Sigmoid colon (tissue), 7 donors: ENCODE measurements around the gene JAM3. TPM values are rescaled to one million over a fixed set of nuclear protein-coding genes. Genes with fewer than 3 reads are reported as not detected.

ENCODE experiments used
- DNase-seq: peaks from one replicate; pipeline ENCODE4 v3.0.0-alpha.2; 2019
- H3K27ac ChIP-seq, 4 donors: fragments of 200-600 bp; sonication (generic); one replicate each; pipeline ENCODE4 v1.5.1; 2016 to 2019; ENCODE audit warnings: mild to moderate bottlenecking in 1 of 4
- H3K27me3 ChIP-seq, 3 donors: fragments of 200-600 bp; sonication (generic); one replicate each; pipeline ENCODE4 v1.5.1; 2019; ENCODE audit warnings: mild to moderate bottlenecking in 1 of 3
- H3K36me3 ChIP-seq, 4 donors: fragments of 200-600 bp; sonication (generic); one replicate each; pipeline ENCODE4 v1.5.1; 2016 to 2019
- H3K4me1 ChIP-seq, 4 donors: fragments of 200-600 bp; sonication (generic); one replicate each; pipeline ENCODE4 v1.5.1; 2017 to 2019
- H3K4me3 ChIP-seq, 4 donors: fragments of 200-600 bp; sonication (generic); one replicate each; pipeline ENCODE4 v1.5.1; 2017 to 2019; ENCODE audit warnings: mild to moderate bottlenecking in 2 of 4, moderate library complexity in 1 of 4
- H3K9me3 ChIP-seq, 4 donors: fragments of 200-600 bp in 3 of 4; sonication (generic) in 3 of 4; one replicate each; pipeline versions ENCODE4 v1.5.1 to v1.6.1; 2013 to 2019
- CTCF ChIP-seq, 4 experiments: fragments of 450-650 bp in 3 of 4; fragments of 200-600 bp in 1 of 4; IDR thresholded peaks; one replicate each; pipeline ENCODE4 v1.5.1; 2016 to 2019; ENCODE audit warnings: antibody characterized with exemption in 4 of 4, mild to moderate bottlenecking in 3 of 4, moderate library complexity in 2 of 4
- EP300 ChIP-seq, 4 donors: sonication (generic); formaldehyde crosslinking; IDR thresholded peaks; one replicate each; pipeline ENCODE4 v1.6.1; 2017; ENCODE audit warnings: antibody characterized with exemption in 4 of 4
- POLR2A ChIP-seq, 2 donors: fragments of 450-650 bp; IDR thresholded peaks; one replicate each; pipeline ENCODE4 v1.6.1; 2016; ENCODE audit warnings: antibody characterized with exemption in 2 of 2, mild to moderate bottlenecking in 2 of 2, moderate library complexity in 2 of 2
- POLR2AphosphoS5 ChIP-seq, 4 donors: sonication (generic); formaldehyde crosslinking; IDR thresholded peaks; one replicate each; pipeline ENCODE4 v1.6.1; 2017; ENCODE audit warnings: antibody characterized with exemption in 4 of 4
- WGBS, 2 donors: extraction: QIAGEN DNeasy Blood & Tissue Kit; methylation state at CpG; one replicate each; pipeline ENCODE4 v1.1.7; 2013; 5-methylcytosine and 5-hydroxymethylcytosine counted together
- intact Hi-C: fragments of 100-400 bp; cut with DNase I; formaldehyde crosslinking; loops from one replicate; pipeline ENCODE4 v1.15.1; 2023
- polyA plus RNA-seq, 3 donors: library from polyadenylated mRNA; stranded (reverse); fragments of 200-250 nt; gene quantifications; one replicate each; pipeline ENCODE4 v1.2.3, GENCODE V29; 2013
- total RNA-seq, 4 donors: library from RNA; depleted of rRNA; stranded (reverse); fragments of >200 nt; gene quantifications; one replicate each; pipeline ENCODE4 v1.1.0, GENCODE V29; 2016
- donor health status: healthy with polysubstance abuse.
- donor health status: Bipolar disorder and iron deficiency.
- donor health status: healthy.

The JAM3 gene
- total and polyA plus RNA-seq, 7 donors, result 0.69 to 125 (median 69.4) TPM

GRCh38 chr11:134131628-134132244, 62.9 kb downstream of the JAM3 start:
- Histone ChIP-seq H3K9me3 (peaks cover 0 to 6% (median 2%) of the 10 kb centered on the region in 4 donors), H3K4me1 (peaks cover 0 to 3% (median 2%) of the 10 kb centered on the region in 4 donors), H3K4me3 (no peak overlapping the region), H3K27ac (no peak overlapping the region), H3K27me3 (no peaks in the 10 kb centered on the region), H3K36me3 (no peaks in the 10 kb centered on the region)
- WGBS, 2 donors, result 89 to 98% methylated on average over 2 of the region's 2 CpGs
- TF ChIP-seq POLR2AphosphoS5 (IDR thresholded peaks at IDR 0.05) (no peak), POLR2A (IDR thresholded peaks at IDR 0.05) (no peak), CTCF (IDR thresholded peaks at IDR 0.05) (no peak), EP300 (IDR thresholded peaks at IDR 0.05) (no peak)
- intact Hi-C loops, result no loop called here
- DNase-seq, result no peak

- Histone ChIP-seq H3K36me3 (no peaks in the 10 kb centered on the region), H3K4me1 (no peaks in the 10 kb centered on the region), H3K27me3 (no peaks in the 10 kb centered on the region), H3K4me3 (no peak overlapping the region), H3K9me3 (peaks cover 0 to 6% (median 2%) of the 10 kb centered on the region in 4 donors), H3K27ac (no peak overlapping the region)
- intact Hi-C loops, result no loop called here
- TF ChIP-seq EP300 (IDR thresholded peaks at IDR 0.05), result no peak
- TF ChIP-seq POLR2A (IDR thresholded peaks at IDR 0.05), result no peak
- no peak for TF ChIP-seq POLR2AphosphoS5 (IDR thresholded peaks at IDR 0.05)
- TF ChIP-seq CTCF (IDR thresholded peaks at IDR 0.05), result no peak
- DNase-seq, result no peak
These were observed 63.9 kb downstream of the JAM3 start for GRCh38 chr11:134132808-134133207.

GRCh38 chr11:134134167-134134566, 65.3 kb downstream of the JAM3 start:
- Histone ChIP-seq H3K27me3 (no peaks in the 10 kb centered on the region), H3K36me3 (no peaks in the 10 kb centered on the region), H3K4me3 (no peak overlapping the region), H3K9me3 (peaks cover 0 to 6% (median 2%) of the 10 kb centered on the region in 4 donors), H3K27ac (no peak overlapping the region), H3K4me1 (peaks cover 0 to 8% (median 3%) of the 10 kb centered on the region in 4 donors)
- no peak for TF ChIP-seq EP300 (IDR thresholded peaks at IDR 0.05)
- no peak for TF ChIP-seq POLR2AphosphoS5 (IDR thresholded peaks at IDR 0.05)
- TF ChIP-seq POLR2A (IDR thresholded peaks at IDR 0.05), result no peak
- no peak for TF ChIP-seq CTCF (IDR thresholded peaks at IDR 0.05)
- WGBS, 2 donors, result 80 to 95% methylated on average over 1 of the region's 1 CpG
- DNase-seq, result no peak
- intact Hi-C loops, result no loop called here

- intact Hi-C loops, result loop anchor here (2.0 kb wide), 1 partner anchor 64 kb away; no protein-coding TSS in a partner anchor
- peak overlapping the region in 1 of 4 donors; percentile 80 for H3K27ac ChIP-seq
- WGBS, 2 donors, result 90 to 92% methylated on average over 9 of the region's 9 CpGs
- H3K4me3 ChIP-seq, result no peak overlapping the region
- no peaks in the 10 kb centered on the region for H3K27me3 ChIP-seq
- peaks cover 0 to 22% (median 3%) of the 10 kb centered on the region in 4 donors for H3K36me3 ChIP-seq
- H3K4me1 ChIP-seq, result peaks cover 0 to 19% (median 9%) of the 10 kb centered on the region in 4 donors
- TF ChIP-seq POLR2AphosphoS5 (IDR thresholded peaks at IDR 0.05), result no peak
- TF ChIP-seq POLR2A (IDR thresholded peaks at IDR 0.05), result no peak
- TF ChIP-seq EP300 (IDR thresholded peaks at IDR 0.05), result no peak
- TF ChIP-seq CTCF (IDR thresholded peaks at IDR 0.05), result no peak
- H3K9me3 ChIP-seq, result no peaks in the 10 kb centered on the region
- DNase-seq, result no peak
These were observed 69.5 kb downstream of the JAM3 start for GRCh38 chr11:134138376-134138775.
